Amniotic stem cell (primary cell): Measurements from ENCODE around the gene FLCN.
"Not testable (repeated sequence)": the region's sequence is repeated elsewhere in the genome, so short reads cannot be mapped to it uniquely, and the experiment has no call there.

ENCODE experiments used
- DNase-seq: peaks from one replicate; lab custom pipeline; 2025; lab: John Stamatoyannopoulos, UW

FLCN gene

DNA sequence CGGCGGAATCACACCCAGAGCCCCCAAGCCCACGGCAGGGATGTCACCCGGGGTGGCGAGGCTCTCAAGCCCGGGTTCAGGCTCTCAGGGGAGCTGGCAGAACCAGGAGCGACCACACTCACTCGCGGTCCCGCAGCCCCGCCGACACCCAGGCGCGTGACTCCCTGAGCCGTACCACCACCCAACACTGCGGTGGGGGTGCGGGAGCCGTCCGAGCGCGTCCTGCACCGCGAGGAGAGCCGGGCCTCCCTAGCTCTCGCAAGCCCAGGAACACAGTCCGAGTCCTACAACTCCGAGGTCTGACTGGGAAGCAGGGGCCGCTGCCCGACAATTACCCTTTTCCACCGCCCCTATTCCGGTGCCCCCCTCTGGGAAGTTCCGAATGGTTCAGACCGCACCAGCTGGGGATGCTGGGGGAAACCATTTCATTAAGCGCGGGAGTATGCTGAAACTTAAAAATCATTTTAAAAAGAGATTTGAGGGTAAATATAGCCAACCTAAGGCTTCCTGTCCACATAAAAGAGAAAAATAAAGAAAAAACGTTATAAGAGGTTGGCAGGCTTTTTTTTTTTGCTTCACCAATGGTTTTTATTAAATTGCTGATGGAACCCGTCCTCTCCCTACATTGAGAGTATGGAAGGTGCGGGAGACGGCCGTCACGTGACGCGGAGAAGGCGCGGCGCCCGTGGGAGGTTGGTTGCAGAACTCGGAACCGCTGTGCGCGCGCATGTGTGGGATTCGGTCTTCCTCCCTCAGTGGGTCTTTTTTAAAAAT, at the start of gene FLCN:
Gene FLCN, minus strand, starts transcription at position 143 of the 774 bp plus-strand sequence. CDS start 9,031 bp downstream, outside the sequence.
- peak; percentile 80 for DNase-seq

- DNase-seq, result no peak
Measured at GRCh38 chr17:17285951-17286350, 49.0 kb upstream of the FLCN start.

DNA sequence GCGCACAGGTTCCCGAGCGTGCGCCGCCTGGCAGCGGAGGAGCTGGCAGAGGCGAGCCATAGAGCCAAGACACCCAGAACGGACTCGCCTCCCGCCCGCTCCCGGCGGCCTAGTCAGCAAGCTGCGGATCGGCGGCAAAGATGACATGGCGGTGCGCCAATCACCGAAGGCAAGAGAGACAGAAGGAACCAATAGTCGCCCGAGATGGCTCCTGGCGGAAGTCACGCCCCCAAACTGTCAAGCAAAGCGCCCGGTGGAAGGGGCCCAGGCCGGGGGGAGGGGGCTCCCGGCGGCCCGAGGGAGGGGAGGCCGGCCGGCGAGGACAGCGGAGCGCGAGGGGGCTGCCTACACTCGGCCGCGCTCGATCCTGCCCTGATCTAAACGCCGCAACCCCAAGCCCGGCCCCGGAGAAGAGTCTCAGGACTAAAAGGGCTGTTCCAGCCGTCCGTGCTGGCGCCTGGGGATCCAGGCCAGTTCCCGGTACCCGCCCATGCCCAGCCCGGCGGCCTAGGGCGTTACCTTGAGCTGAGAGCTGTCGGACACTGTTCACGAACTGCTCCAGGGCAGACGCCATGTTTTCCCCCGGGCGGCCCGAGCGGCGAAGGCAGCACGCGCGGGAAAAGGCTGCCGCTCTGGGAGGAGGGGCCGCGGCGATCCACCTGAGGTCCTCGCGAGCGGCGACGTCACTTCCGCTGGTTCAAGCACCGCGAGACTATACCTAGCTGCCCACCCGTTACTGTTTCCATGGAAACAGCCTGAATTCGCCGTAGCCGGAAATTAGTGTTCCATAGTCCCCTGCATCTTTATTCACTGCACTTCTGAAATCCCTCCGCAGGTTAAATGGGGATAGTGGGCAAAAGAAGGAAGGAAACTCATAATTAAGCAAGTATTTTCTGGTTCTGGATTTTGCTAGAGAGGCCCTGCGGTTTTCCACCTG, 43.9 kb upstream of the FLCN start, which contains the start of gene COPS3:
Gene COPS3, minus strand, starts transcription at position 634 of the 937 bp plus-strand sequence. Its CDS starts 60 bp downstream, at position 574.
- peak; percentile 96 for DNase-seq

GRCh38 chr17:17279316-17279715, 42.3 kb upstream of the FLCN start:
- DNase-seq, result no peak

GRCh38 chr17:17277431-17277830, 40.5 kb upstream of the FLCN start:
- not testable (repeated sequence) for DNase-seq

DNA sequence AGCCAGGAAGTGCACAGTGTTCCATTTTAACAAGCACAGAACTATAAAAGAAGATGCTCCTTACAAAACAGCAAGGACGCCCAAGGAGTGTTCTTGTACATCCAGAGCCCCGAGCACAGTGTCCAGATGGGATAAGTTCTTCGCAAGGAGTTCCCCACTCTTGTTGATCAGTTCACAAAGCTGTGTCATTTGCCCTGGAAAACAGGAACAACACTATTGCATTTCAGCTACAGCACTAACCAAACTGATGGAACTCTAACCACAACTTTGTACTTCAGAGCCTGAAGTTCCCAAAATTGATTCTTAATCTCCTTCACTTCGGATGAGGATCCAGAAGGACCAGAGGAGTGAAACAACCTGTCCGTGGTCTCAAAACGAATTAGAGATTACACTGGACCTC, 39.0 kb upstream of the FLCN start:
- DNase-seq, result no peak

GRCh38 chr17:17269926-17270773, 33.2 kb upstream of the FLCN start:
- DNase-seq, result no peak

DNA sequence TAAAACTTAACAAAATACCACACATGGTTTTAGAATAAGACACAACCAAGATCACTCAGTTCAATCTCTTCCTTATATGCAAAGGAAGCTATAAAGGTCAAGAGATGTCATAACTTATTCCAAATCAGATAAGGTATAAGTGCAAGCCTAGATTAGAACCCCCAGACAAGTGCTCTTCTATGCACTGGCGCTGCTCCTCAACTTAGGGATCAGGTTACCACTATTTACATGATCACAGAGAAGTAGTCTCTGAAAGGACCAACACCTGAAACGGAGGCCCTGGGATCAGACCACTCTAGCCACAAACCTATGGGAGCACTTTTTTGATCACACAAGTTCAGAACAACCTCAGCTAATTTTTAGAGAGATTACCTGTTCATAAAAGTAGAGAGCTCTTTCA, 27.5 kb upstream of the FLCN start:
- no peak for DNase-seq

GRCh38 chr17:17258998-17259397, 22.0 kb upstream of the FLCN start:
- DNase-seq, result no peak

GRCh38 chr17:17258011-17258410, 21.0 kb upstream of the FLCN start:
- no peak for DNase-seq

DNA sequence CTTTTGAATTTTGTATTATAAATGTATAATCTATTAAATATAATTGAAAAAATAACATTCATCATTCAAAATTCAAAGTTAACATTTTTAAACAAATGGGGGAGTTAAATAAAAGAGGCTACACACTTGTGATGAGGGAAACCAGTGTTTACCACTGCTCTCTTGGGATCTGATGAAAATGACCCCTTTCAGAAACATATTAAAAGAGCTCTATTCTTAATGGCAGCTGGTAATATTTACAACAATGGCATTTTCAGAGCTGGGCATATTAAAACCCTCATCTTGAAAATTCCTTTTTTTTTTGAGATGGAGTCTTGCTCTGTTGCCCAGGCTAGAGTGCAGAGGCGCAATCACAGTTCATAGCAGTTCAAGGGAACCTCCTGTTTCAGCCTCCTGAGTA, 19.3 kb upstream of the FLCN start:
- no peak for DNase-seq

GRCh38 chr17:17255689-17256088, 18.7 kb upstream of the FLCN start:
- not testable (repeated sequence) for DNase-seq

DNA sequence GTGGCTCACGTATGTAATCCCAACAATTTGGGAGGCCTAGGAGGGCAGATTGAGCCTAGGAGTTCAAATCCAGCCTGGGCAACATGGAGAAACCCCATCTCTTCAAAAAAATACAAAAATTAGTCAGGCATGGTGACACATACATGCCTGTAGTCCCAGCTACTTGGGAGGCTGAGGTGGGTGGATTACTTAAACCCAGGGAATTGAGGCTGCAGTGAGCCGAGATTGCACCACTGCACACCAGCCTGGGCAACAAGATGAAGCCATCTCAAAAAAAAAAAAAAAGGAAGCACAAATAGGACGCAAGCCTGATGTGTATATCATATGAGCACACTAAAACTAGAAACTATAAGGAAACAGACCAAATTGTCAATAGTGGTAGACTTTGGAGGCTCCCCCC, 17.1 kb upstream of the FLCN start:
- no peak for DNase-seq

DNA sequence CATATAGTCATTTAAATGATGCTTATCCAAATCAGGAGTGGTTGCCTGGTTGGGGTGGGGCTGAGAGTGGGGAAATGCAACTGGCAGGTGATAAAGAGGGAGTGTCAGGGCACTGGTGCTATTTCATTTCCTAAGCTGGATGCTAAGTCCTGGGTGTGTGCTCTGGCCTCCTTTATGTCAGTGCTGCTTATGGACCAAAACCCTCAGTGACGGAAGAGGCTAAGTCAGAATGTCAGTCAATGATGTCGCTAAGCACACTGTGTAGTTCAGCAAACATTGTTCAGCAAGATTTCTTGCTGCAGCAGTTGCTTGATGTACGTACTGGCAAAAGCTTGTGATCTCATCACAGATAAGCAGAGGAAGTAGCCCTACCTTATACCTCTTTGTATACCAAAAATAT, 16.4 kb upstream of the FLCN start:
- no peak for DNase-seq

DNA sequence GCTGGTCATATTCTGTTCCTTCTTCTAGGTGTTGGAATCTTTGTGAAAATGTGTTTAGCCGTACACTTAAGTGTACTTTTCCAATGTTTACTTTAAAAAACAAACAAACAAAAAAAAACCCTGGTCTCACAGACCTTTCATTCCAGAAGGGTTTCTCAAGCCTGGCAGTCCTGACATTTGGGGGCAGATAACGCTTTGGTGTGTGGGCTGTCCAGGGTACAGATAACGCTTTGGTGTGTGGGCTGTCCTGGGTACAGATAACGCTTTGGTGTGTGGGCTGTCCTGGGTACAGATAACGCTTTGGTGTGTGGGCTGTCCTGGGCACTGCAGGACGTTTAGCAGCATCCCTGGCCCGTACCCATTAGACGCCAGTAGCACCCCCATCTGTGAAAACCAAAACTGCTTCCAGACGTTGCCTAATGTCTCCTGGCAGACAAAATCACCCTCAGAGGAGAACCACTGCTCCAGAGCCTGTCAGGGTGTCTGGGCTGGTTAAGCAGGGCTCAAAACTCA, 15.2 kb upstream of the FLCN start:
- no peak for DNase-seq

GRCh38 chr17:17246879-17247278, 9.9 kb upstream of the FLCN start:
- no peak for DNase-seq

- no peak for DNase-seq
Measured at GRCh38 chr17:17243163-17243562, 6.2 kb upstream of the FLCN start.

DNA sequence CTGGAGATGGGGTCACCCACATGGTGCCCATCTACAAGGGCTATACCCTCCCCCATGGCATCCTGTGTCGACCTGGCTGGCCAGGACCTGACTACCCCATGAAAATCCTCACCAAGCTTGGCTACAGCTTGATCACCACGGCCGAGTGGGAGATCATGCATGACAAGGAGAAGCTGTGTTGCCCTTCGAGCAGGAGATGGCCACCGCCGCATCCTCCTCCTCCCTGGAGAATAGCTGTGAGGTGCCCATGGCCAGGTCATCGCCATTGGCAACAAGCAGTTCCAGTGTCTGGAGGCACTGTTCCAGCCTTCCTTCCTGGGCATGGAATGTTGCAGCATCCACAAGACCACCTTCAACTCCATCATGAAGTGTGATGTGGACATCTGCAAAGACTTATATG, 5.3 kb upstream of the FLCN start:
- no peak for DNase-seq

DNA sequence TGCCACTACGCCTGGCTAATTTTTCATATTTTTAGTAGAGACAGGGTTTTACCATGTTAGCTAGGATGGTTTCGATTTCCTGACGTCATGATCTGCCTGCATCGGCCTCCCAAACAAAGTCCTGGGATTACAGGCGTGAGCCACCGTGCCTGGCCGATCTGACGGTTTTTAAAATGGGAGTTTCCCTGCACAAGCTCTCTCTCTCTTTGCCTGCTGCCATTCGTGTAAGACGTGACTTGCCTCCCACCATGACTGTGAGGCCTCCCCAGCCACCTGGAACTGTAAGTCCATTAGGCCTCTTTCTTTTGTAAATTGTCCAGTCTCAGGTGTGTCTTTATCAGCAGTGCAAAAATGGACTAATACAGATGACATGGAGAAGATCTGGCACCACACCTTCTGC, 4.7 kb upstream of the FLCN start:
- no peak for DNase-seq

DNA sequence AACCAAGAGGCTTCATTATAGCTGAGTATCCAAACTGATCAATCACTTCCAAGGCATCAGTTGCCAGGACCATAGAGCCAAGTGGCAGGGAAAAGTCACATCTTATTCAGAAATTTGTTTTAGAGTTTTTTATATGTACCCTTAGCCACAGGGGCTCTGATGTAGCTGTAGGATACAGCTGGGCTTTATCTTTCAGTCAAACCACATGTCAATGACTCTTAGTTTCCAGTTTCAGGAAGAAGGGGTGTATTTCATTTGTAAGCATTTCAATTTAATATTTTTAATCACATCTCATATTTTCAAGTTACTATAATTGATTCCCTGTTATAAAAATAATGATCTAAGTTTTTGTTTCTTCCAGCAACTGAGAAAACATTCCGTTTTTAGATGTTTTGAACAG, 2.9 kb upstream of the FLCN start:
- DNase-seq, result no peak

DNA sequence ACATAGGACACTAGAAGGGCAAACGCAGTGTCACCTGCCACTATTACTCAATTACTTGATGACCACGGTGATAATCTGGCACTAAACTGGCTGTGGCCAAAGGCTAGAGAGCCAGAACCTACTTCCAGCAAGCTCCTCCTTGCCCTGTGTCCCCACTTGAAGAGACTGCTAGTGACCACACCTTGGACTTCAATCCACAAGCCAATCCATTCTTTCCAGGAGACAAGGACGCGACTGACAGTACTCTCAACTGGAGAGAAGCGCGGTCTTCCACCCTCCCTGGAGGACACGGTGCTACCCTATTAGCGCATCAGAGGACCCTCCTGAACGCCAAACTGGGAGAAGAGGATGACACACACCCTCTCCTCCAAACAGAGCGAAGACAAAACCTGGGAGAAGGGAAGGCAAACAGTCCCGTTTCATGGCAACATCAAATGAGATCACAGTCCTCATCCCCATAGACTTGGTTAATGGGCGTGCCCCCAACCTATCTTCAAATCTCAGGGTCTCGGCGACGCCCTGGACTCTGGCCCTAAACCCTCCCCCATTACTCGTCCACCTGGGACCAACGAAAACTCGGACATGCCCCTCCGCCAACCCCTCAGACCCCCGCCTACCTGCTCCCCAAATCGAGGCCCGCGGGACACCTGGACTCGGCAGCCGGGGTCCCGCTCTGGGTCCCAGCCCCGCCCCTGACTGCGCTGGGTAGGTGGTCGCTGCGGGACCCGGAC, 508 bp downstream of the FLCN start:
- DNase-seq, result peak; percentile 8
